Activated CD4-positive, alpha-beta T cell treated with anti-CD3 and anti-CD28 coated beads, Interleukin-2, amount 10 ng/mL, durations not matched to agents 7 days and 5 days (primary cell): ENCODE measurements around the gene PRICKLE2. TPM values are rescaled to one million over a fixed set of nuclear protein-coding genes. Genes with fewer than 3 reads are reported as not detected.

Source experiments
- CTCF ChIA-PET: fragments of 350-600 bp; sonication (Branson Sonifier 250); formaldehyde crosslinking; loops from one replicate; lab custom pipeline; 2021; ENCODE audit warnings: antibody characterized with exemption; lab: Charles Lee
- POLR2A ChIA-PET: fragments of 350-600 bp; sonication (Branson Sonifier 250); formaldehyde crosslinking; loops from one replicate; lab custom pipeline; 2021; ENCODE audit warnings: antibody characterized with exemption; lab: Charles Lee
- DNase-seq: peaks from one replicate; pipeline ENCODE4 v3.0.0-alpha.2; 2020
- H3K27ac Mint-ChIP-seq: one replicate; pipeline ENCODE4 v1.8.0; 2021; ENCODE audit warnings: mild to moderate bottlenecking, moderate library complexity, mixed read lengths
- H3K27me3 Mint-ChIP-seq: one replicate; pipeline ENCODE4 v1.8.0; 2021; ENCODE audit warnings: mixed read lengths
- H3K36me3 Mint-ChIP-seq: one replicate; pipeline ENCODE4 v1.8.0; 2021; ENCODE audit warnings: low read depth, mixed read lengths
- H3K4me1 Mint-ChIP-seq: one replicate; pipeline ENCODE4 v1.8.0; 2021; ENCODE audit warnings: mixed read lengths
- H3K4me3 Mint-ChIP-seq: one replicate; pipeline ENCODE4 v1.8.0; 2021; ENCODE audit warnings: mild to moderate bottlenecking, moderate library complexity, mixed read lengths
- H3K9me3 Mint-ChIP-seq: one replicate; pipeline ENCODE4 v1.8.0; 2021; ENCODE audit warnings: mixed read lengths
- total RNA-seq, 2 experiments: library from RNA; stranded (reverse); gene quantifications; one replicate each; pipeline ENCODE4 v1.2.3, GENCODE V29; 2021

Gene PRICKLE2
- total RNA-seq, 2 experiments from 2014 or later: not detected

- Mint-ChIP-seq H3K9me3 (no peaks in the 10 kb centered on the region), H3K27me3 (no peaks in the 10 kb centered on the region), H3K4me1 (no peaks in the 10 kb centered on the region), H3K4me3 (no peak overlapping the region), H3K27ac (no peak overlapping the region), H3K36me3 (no peaks in the 10 kb centered on the region)
- DNase-seq: no peak
- POLR2A ChIA-PET: no interaction called here
- CTCF ChIA-PET: interaction anchor here (1.8 kb wide), 1 partner anchor 15 kb away, joined by 5 read pairs; no protein-coding TSS in a partner anchor
Observed at GRCh38 chr3:64151342-64151871, 73.9 kb downstream of the PRICKLE2 start.

- POLR2A ChIA-PET: no interaction called here
Observed at GRCh38 chr3:64150623-64151207, 74.6 kb downstream of the PRICKLE2 start.

GRCh38 chr3:64149886-64150285 lies 75.4 kb downstream of the PRICKLE2 start:
- Mint-ChIP-seq H3K27ac (no peak overlapping the region), H3K27me3 (no peaks in the 10 kb centered on the region), H3K4me1 (no peaks in the 10 kb centered on the region), H3K4me3 (no peak overlapping the region), H3K36me3 (no peaks in the 10 kb centered on the region), H3K9me3 (no peaks in the 10 kb centered on the region)
- POLR2A ChIA-PET: no interaction called here
- DNase-seq: no peak
- CTCF ChIA-PET: no interaction called here

More at GRCh38 chr3:64150623-64151207, 74.6 kb downstream of the PRICKLE2 start:
- no peak for DNase-seq
- no peaks in the 10 kb centered on the region for H3K27me3 Mint-ChIP-seq
- no peaks in the 10 kb centered on the region for H3K4me1 Mint-ChIP-seq
- CTCF ChIA-PET: no interaction called here
- no peaks in the 10 kb centered on the region for H3K9me3 Mint-ChIP-seq
- H3K36me3 Mint-ChIP-seq: no peaks in the 10 kb centered on the region
- no peak overlapping the region for H3K27ac Mint-ChIP-seq
- H3K4me3 Mint-ChIP-seq: no peak overlapping the region

GRCh38 chr3:64148955-64149653 lies 76.2 kb downstream of the PRICKLE2 start:
- Mint-ChIP-seq H3K27me3 (no peaks in the 10 kb centered on the region), H3K4me1 (no peaks in the 10 kb centered on the region), H3K4me3 (no peak overlapping the region), H3K9me3 (no peaks in the 10 kb centered on the region), H3K36me3 (no peaks in the 10 kb centered on the region), H3K27ac (no peak overlapping the region)
- ChIA-PET POLR2A (no interaction called here), CTCF (no interaction called here)
- DNase-seq: no peak

GRCh38 chr3:64147211-64147610 lies 78.1 kb downstream of the PRICKLE2 start:
- Mint-ChIP-seq H3K27ac (no peak overlapping the region), H3K4me3 (no peak overlapping the region), H3K4me1 (no peaks in the 10 kb centered on the region), H3K36me3 (no peaks in the 10 kb centered on the region), H3K27me3 (no peaks in the 10 kb centered on the region), H3K9me3 (no peaks in the 10 kb centered on the region)
- CTCF ChIA-PET: no interaction called here
- DNase-seq: no peak
- POLR2A ChIA-PET: no interaction called here

GRCh38 chr3:64145438-64145837 lies 79.8 kb downstream of the PRICKLE2 start:
- Mint-ChIP-seq H3K27me3 (no peaks in the 10 kb centered on the region), H3K27ac (no peak overlapping the region), H3K4me3 (no peak overlapping the region), H3K4me1 (no peaks in the 10 kb centered on the region), H3K36me3 (no peaks in the 10 kb centered on the region), H3K9me3 (no peaks in the 10 kb centered on the region)
- ChIA-PET POLR2A (no interaction called here), CTCF (interaction anchor here (0.6 to 0.8 kb wide), 2 partner anchors 22 to 1425 kb away, joined by 3 to 4 read pairs; no protein-coding TSS in a partner anchor)
- no peak for DNase-seq

GRCh38 chr3:64144241-64144900 lies 80.9 kb downstream of the PRICKLE2 start:
- Mint-ChIP-seq H3K27me3 (no peaks in the 10 kb centered on the region), H3K4me1 (no peaks in the 10 kb centered on the region), H3K27ac (no peak overlapping the region), H3K36me3 (no peaks in the 10 kb centered on the region), H3K9me3 (no peaks in the 10 kb centered on the region), H3K4me3 (no peak overlapping the region)
- ChIA-PET POLR2A (no interaction called here), CTCF (no interaction called here)
- DNase-seq: no peak

- H3K27me3 Mint-ChIP-seq: no peaks in the 10 kb centered on the region
- DNase-seq: no peak
- POLR2A ChIA-PET: no interaction called here
- no peak overlapping the region for H3K4me3 Mint-ChIP-seq
- no peak overlapping the region for H3K27ac Mint-ChIP-seq
- no peaks in the 10 kb centered on the region for H3K36me3 Mint-ChIP-seq
- no peaks in the 10 kb centered on the region for H3K9me3 Mint-ChIP-seq
- H3K4me1 Mint-ChIP-seq: no peaks in the 10 kb centered on the region
- CTCF ChIA-PET: no interaction called here
Observed at GRCh38 chr3:64143409-64144130, 81.7 kb downstream of the PRICKLE2 start.

- H3K4me3 Mint-ChIP-seq: no peak overlapping the region
- H3K36me3 Mint-ChIP-seq: no peaks in the 10 kb centered on the region
- H3K27ac Mint-ChIP-seq: no peak overlapping the region
- ChIA-PET POLR2A (no interaction called here), CTCF (interaction anchor here (0.5 to 0.8 kb wide), 2 partner anchors 35 to 226 kb away, joined by 3 read pairs; no protein-coding TSS in a partner anchor)
- no peaks in the 10 kb centered on the region for H3K27me3 Mint-ChIP-seq
- DNase-seq: no peak
- no peaks in the 10 kb centered on the region for H3K9me3 Mint-ChIP-seq
- no peaks in the 10 kb centered on the region for H3K4me1 Mint-ChIP-seq
Observed at GRCh38 chr3:64141476-64141875, 83.8 kb downstream of the PRICKLE2 start.

- H3K4me1 Mint-ChIP-seq: no peaks in the 10 kb centered on the region
- POLR2A ChIA-PET: no interaction called here
Observed at GRCh38 chr3:64140651-64141050, 84.6 kb downstream of the PRICKLE2 start.

GRCh38 chr3:64138656-64139375 lies 86.5 kb downstream of the PRICKLE2 start:
- H3K4me1 Mint-ChIP-seq: no peaks in the 10 kb centered on the region
- CTCF ChIA-PET: no interaction called here

More at GRCh38 chr3:64140651-64141050, 84.6 kb downstream of the PRICKLE2 start:
- CTCF ChIA-PET: interaction anchor here (1.3 kb wide), 1 partner anchor 9 kb away, joined by 3 read pairs; no protein-coding TSS in a partner anchor
- no peak overlapping the region for H3K27ac Mint-ChIP-seq
- H3K4me3 Mint-ChIP-seq: no peak overlapping the region
- H3K27me3 Mint-ChIP-seq: no peaks in the 10 kb centered on the region
- no peaks in the 10 kb centered on the region for H3K36me3 Mint-ChIP-seq
- no peaks in the 10 kb centered on the region for H3K9me3 Mint-ChIP-seq
- no peak for DNase-seq

GRCh38 chr3:64138046-64138445 lies 87.2 kb downstream of the PRICKLE2 start:
- H3K9me3 Mint-ChIP-seq: no peaks in the 10 kb centered on the region
- no peaks in the 10 kb centered on the region for H3K36me3 Mint-ChIP-seq

More at GRCh38 chr3:64138656-64139375, 86.5 kb downstream of the PRICKLE2 start:
- Mint-ChIP-seq H3K27ac (no peak overlapping the region), H3K4me3 (no peak overlapping the region), H3K9me3 (no peaks in the 10 kb centered on the region), H3K36me3 (no peaks in the 10 kb centered on the region), H3K27me3 (no peaks in the 10 kb centered on the region)
- POLR2A ChIA-PET: no interaction called here
- no peak for DNase-seq

More at GRCh38 chr3:64138046-64138445, 87.2 kb downstream of the PRICKLE2 start:
- POLR2A ChIA-PET: no interaction called here
- Mint-ChIP-seq H3K4me1 (no peaks in the 10 kb centered on the region), H3K27ac (no peak overlapping the region), H3K27me3 (no peaks in the 10 kb centered on the region), H3K4me3 (no peak overlapping the region)
- CTCF ChIA-PET: no interaction called here
- no peak for DNase-seq
